ENCODE measurements around the gene CHCHD6.
"Not testable (repeated sequence)": the region's sequence is repeated elsewhere in the genome, so short reads cannot be mapped to it uniquely, and the experiment has no call there.

CHCHD6 gene

DNA sequence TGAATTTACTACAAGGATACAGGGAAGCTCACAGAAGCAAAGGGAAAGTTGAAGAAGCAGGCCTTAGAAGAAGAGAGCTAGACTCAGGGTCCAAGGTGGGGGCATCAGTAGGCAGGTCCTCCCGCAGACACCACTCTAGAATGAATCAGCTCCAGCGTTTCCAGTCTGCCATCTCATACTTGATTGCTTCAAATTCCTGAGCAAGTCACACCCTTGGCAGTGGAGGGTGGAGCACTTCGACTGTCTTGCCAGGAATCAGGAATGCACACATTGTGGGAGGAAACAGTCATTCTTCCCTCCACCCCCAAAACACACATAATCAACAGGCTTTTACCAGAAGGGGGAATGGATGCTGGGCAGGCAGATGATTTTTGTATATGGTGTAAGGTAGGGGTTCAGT is 78.5 kb downstream of the CHCHD6 start:
- H3K4me1 ChIP-seq (ENCODE audit: control insufficient read depth, insufficient read depth, low read length), result peaks cover 43% of the 10 kb centered on the region
- H3K4me3 ChIP-seq (ENCODE audit: insufficient read depth, low read depth, low read length), result no peak overlapping the region
- no peaks in the 10 kb centered on the region for H3K27me3 ChIP-seq (ENCODE audit: control insufficient read depth, insufficient read depth, low read length, poor library complexity, severe bottlenecking)
- 69 to 78% methylated on average over 3 of the region's 3 CpGs for WGBS, 2 experiments
- H3K27ac ChIP-seq (ENCODE audit: insufficient read depth, low read depth, low read length, poor library complexity, severe bottlenecking), result no peak overlapping the region
- H3K9me3 ChIP-seq (ENCODE audit: control insufficient read depth, low read length), result no peaks in the 10 kb centered on the region
- H3K36me3 ChIP-seq (ENCODE audit: control insufficient read depth, insufficient read depth, low read length), result no peaks in the 10 kb centered on the region

DNA sequence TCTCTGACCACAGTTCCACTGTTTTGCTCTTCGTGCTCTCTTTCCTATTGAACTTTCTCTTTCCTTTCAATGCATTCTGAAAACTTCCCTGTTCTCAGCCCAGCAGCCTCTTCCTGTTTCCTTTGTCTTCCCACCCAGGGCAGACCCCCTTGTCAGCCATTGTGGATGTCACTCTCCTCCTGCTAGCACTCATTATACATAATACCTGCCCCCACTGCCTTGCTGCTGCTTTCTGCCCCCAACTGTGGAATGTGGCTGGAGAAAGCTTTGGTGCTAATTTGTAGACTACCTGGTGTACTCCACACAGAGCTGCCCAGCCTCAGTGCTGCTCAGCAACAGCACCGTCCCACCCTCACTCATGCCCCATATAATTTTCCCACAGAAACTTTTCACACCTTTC is 80.2 kb downstream of the CHCHD6 start:
- Histone ChIP-seq H3K27ac (ENCODE audit: insufficient read depth, low read depth, low read length, poor library complexity, severe bottlenecking) (peak overlapping the region; percentile 38), H3K9me3 (ENCODE audit: control insufficient read depth, low read length) (no peaks in the 10 kb centered on the region), H3K27me3 (ENCODE audit: control insufficient read depth, insufficient read depth, low read length, poor library complexity, severe bottlenecking) (no peaks in the 10 kb centered on the region), H3K4me1 (ENCODE audit: control insufficient read depth, insufficient read depth, low read length) (peaks cover 38% of the 10 kb centered on the region), H3K4me3 (ENCODE audit: insufficient read depth, low read depth, low read length) (no peak overlapping the region), H3K36me3 (ENCODE audit: control insufficient read depth, insufficient read depth, low read length) (no peaks in the 10 kb centered on the region)
- WGBS, 2 experiments, result 9 to 11% methylated on average over 2 of the region's 2 CpGs

DNA sequence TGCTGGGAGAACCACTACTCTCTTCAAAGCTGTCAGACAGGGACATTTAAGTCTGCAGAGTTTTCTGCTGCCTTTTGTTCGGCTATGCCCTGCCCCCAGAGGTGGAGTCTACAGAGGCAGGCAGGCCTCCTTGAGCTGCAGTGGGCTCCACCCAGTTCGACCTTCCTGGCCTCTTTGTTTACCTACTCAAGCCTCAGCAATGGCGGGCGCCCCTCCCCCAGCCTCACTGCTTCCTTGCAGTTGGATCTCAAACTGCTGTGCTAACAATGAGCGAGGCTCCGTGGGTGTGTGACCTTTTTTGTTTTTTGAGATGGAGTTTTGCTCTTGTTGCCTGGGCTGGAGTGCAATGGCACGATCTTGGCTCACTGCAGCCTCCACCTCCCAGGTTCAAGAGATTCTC is 87.3 kb downstream of the CHCHD6 start:
- not testable (repeated sequence) for H3K4me1 ChIP-seq (ENCODE audit: control insufficient read depth, insufficient read depth, low read length); H3K36me3 ChIP-seq (ENCODE audit: control insufficient read depth, insufficient read depth, low read length); H3K27ac ChIP-seq (ENCODE audit: insufficient read depth, low read depth, low read length, poor library complexity, severe bottlenecking); H3K27me3 ChIP-seq (ENCODE audit: control insufficient read depth, insufficient read depth, low read length, poor library complexity, severe bottlenecking); H3K9me3 ChIP-seq (ENCODE audit: control insufficient read depth, low read length); H3K4me3 ChIP-seq (ENCODE audit: insufficient read depth, low read depth, low read length)
- 82 to 87% methylated on average over 7 of the region's 7 CpGs for WGBS, 2 experiments

DNA sequence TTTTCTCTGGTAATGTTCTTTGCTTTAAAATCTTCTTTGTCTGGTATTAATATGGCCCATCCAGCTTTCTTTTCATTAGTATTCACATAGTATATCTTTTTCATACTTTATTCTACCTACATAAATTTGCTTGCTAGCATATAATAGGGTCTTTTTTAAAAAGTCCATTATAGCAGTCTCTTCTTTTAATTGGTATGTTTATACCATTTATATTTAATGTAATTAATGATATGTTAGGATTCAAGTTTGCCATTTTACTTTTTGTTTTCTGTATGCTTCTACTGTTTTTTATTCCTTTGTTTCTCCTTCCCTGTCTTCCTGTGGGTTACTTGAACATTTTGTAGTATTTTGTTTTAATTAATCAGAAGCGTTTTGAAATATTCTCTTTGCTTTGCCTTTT is 89.0 kb downstream of the CHCHD6 start:
- no peaks in the 10 kb centered on the region for H3K27me3 ChIP-seq (ENCODE audit: control insufficient read depth, insufficient read depth, low read length, poor library complexity, severe bottlenecking)
- no peaks in the 10 kb centered on the region for H3K4me1 ChIP-seq (ENCODE audit: control insufficient read depth, insufficient read depth, low read length)
- no peak overlapping the region for H3K4me3 ChIP-seq (ENCODE audit: insufficient read depth, low read depth, low read length)
- no CpG with 5 or more reads among the region's 1 CpG for WGBS, 2 experiments
- H3K27ac ChIP-seq (ENCODE audit: insufficient read depth, low read depth, low read length, poor library complexity, severe bottlenecking), result no peak overlapping the region
- H3K9me3 ChIP-seq (ENCODE audit: control insufficient read depth, low read length), result peaks cover 3% of the 10 kb centered on the region
- H3K36me3 ChIP-seq (ENCODE audit: control insufficient read depth, insufficient read depth, low read length), result no peaks in the 10 kb centered on the region

DNA sequence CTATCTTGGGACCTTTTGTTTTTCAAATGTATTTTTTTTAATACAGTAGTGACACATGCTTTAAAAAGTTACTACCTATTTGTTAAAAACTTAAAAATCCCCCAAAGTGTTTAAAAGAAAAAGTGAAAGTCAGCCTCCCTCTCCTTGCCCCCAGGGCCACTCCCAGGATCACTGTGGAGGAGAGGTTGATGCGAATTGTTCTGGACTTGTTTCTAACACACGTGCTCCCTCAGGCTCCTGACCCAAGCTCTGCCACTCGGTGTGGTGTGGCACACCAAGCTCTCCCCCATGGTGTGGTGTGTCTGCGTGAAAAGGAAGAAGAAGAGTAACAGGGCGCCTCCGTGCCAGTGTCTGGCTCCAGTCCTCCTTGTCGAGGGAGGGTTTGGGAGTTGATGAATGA is 93.5 kb downstream of the CHCHD6 start:
- peaks cover 3% of the 10 kb centered on the region for H3K9me3 ChIP-seq (ENCODE audit: control insufficient read depth, low read length)

DNA sequence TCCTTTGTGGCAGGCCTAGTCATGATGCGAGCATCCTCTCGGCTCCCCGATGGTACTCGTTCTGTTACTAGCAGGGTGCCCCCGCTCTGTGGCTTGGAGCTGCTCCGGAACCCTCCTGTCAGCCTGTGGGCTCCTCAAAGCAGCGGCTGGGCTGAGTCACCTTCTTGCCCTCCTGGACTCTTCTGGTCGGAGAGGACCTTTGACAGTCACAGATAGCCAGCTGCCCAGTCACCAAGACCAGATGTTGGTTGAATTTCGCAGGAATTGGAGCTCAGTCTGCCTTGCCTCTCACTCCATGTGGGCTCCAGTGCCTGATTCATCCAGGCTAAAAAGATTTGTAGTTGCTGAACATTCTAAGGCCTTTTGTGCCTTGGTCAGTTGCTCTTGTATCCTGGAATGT is 94.5 kb downstream of the CHCHD6 start:
- no peaks in the 10 kb centered on the region for H3K9me3 ChIP-seq (ENCODE audit: control insufficient read depth, low read length)
- WGBS, 2 experiments, result 91 to 93% methylated on average over 9 of the region's 9 CpGs

More for the DNA sequence above, 93.5 kb downstream of the CHCHD6 start:
- H3K27me3 ChIP-seq (ENCODE audit: control insufficient read depth, insufficient read depth, low read length, poor library complexity, severe bottlenecking), result no peaks in the 10 kb centered on the region
- H3K27ac ChIP-seq (ENCODE audit: insufficient read depth, low read depth, low read length, poor library complexity, severe bottlenecking), result no peak overlapping the region
- H3K4me1 ChIP-seq (ENCODE audit: control insufficient read depth, insufficient read depth, low read length), result no peaks in the 10 kb centered on the region
- no peak overlapping the region for H3K4me3 ChIP-seq (ENCODE audit: insufficient read depth, low read depth, low read length)
- 91 to 93% methylated on average over 7 of the region's 7 CpGs for WGBS, 2 experiments
- no peaks in the 10 kb centered on the region for H3K36me3 ChIP-seq (ENCODE audit: control insufficient read depth, insufficient read depth, low read length)

DNA sequence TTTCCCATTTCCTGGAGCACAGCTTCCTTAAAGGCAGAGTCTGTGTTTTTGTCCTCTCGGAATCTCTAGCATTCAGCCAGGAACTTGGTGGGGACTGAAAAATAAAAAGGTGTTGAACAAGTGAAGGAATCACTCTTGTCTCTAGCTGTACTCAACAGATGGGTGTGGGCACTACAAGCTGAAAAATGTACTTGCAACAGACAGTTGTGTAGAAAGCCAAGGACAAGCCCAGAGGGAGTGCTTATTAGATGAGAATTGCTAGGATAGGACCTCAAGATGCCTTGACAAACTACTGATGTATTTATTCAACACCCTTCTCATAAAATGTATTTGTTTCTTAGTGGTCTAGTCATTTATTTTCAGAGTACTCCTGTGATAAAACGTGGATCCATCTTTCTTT is 95.1 kb downstream of the CHCHD6 start:
- WGBS, 2 experiments, result 93 to 96% methylated on average over 2 of the region's 2 CpGs
- no peaks in the 10 kb centered on the region for H3K27me3 ChIP-seq (ENCODE audit: control insufficient read depth, insufficient read depth, low read length, poor library complexity, severe bottlenecking)
- no peak overlapping the region for H3K27ac ChIP-seq (ENCODE audit: insufficient read depth, low read depth, low read length, poor library complexity, severe bottlenecking)
- no peaks in the 10 kb centered on the region for H3K4me1 ChIP-seq (ENCODE audit: control insufficient read depth, insufficient read depth, low read length)
- H3K36me3 ChIP-seq (ENCODE audit: control insufficient read depth, insufficient read depth, low read length), result no peaks in the 10 kb centered on the region
- H3K9me3 ChIP-seq (ENCODE audit: control insufficient read depth, low read length), result no peaks in the 10 kb centered on the region
- H3K4me3 ChIP-seq (ENCODE audit: insufficient read depth, low read depth, low read length), result no peak overlapping the region

More for the DNA sequence above, 94.5 kb downstream of the CHCHD6 start:
- no peaks in the 10 kb centered on the region for H3K27me3 ChIP-seq (ENCODE audit: control insufficient read depth, insufficient read depth, low read length, poor library complexity, severe bottlenecking)
- no peak overlapping the region for H3K27ac ChIP-seq (ENCODE audit: insufficient read depth, low read depth, low read length, poor library complexity, severe bottlenecking)
- H3K36me3 ChIP-seq (ENCODE audit: control insufficient read depth, insufficient read depth, low read length), result no peaks in the 10 kb centered on the region
- H3K4me1 ChIP-seq (ENCODE audit: control insufficient read depth, insufficient read depth, low read length), result no peaks in the 10 kb centered on the region
- no peak overlapping the region for H3K4me3 ChIP-seq (ENCODE audit: insufficient read depth, low read depth, low read length)

DNA sequence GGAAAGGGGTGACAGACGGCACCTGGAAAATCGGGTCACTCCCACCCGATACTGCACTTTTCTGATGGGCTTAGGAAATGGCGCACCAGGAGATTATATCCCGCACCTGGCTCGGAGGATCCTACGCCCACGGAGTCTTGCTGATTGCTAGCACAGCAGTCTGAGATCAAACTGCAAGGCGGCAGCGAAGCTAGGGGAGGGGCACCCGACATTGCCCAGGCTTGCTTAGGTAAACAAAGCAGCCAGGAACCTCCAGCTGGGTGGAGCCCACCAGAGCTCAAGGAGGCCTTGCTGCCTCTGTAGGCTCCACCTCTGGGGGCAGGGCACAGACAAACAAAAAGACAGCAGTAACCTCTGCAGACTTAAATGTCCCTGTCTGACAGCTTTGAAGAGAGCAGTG is 97.3 kb downstream of the CHCHD6 start:
- H3K27me3 ChIP-seq (ENCODE audit: control insufficient read depth, insufficient read depth, low read length, poor library complexity, severe bottlenecking); H3K27ac ChIP-seq (ENCODE audit: insufficient read depth, low read depth, low read length, poor library complexity, severe bottlenecking); H3K36me3 ChIP-seq (ENCODE audit: control insufficient read depth, insufficient read depth, low read length); H3K9me3 ChIP-seq (ENCODE audit: control insufficient read depth, low read length); H3K4me3 ChIP-seq (ENCODE audit: insufficient read depth, low read depth, low read length); H3K4me1 ChIP-seq (ENCODE audit: control insufficient read depth, insufficient read depth, low read length): not testable (repeated sequence)
- WGBS, 2 experiments, result 97 to 98% methylated on average over 11 of the region's 11 CpGs

DNA sequence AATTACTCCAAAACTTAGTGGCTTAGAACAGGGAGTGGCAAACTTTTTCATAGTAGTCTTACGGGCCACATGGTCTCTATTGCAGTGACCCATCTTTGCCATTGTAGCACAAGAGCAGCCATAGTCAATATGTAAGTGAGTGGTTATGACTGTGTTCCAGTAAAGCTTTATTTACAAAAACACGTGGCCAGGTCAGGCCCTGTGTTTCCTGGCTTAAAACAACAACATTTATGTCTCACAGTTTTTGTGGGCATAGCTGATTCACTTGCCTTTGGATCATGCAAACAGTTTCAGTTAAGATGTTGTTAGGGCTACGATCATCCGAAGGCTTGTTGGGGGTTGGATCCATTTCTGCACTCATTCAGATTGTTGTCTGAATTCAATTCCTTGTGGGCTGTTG is 103.8 kb downstream of the CHCHD6 start:
- Histone ChIP-seq H3K9me3 (ENCODE audit: control insufficient read depth, low read length) (no peaks in the 10 kb centered on the region), H3K27me3 (ENCODE audit: control insufficient read depth, insufficient read depth, low read length, poor library complexity, severe bottlenecking) (no peaks in the 10 kb centered on the region), H3K4me3 (ENCODE audit: insufficient read depth, low read depth, low read length) (no peak overlapping the region), H3K4me1 (ENCODE audit: control insufficient read depth, insufficient read depth, low read length) (no peaks in the 10 kb centered on the region), H3K36me3 (ENCODE audit: control insufficient read depth, insufficient read depth, low read length) (no peaks in the 10 kb centered on the region), H3K27ac (ENCODE audit: insufficient read depth, low read depth, low read length, poor library complexity, severe bottlenecking) (no peak overlapping the region)
- WGBS, 2 experiments, result 96 to 98% methylated on average over 4 of the region's 4 CpGs

DNA sequence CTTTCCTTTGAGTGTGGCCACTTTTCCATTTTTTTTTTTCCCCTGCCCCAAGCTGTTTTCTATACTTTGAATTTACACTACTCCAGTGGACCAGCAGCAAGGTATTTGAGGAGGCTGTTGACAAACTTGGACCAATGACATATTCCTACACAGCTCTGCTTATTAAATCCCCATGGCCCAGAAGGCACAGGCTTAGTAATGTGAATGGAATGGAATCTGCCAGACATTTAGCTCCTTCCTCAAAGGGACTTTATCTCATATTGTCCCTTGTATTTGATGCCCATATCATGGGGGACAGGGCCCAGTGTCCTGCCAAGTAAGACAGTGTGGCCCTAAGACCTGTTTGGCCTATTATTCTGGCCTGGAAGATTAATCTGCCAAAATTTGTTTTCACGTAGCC is 107.5 kb downstream of the CHCHD6 start:
- Histone ChIP-seq H3K27me3 (ENCODE audit: control insufficient read depth, insufficient read depth, low read length, poor library complexity, severe bottlenecking) (no peaks in the 10 kb centered on the region), H3K4me1 (ENCODE audit: control insufficient read depth, insufficient read depth, low read length) (no peaks in the 10 kb centered on the region), H3K9me3 (ENCODE audit: control insufficient read depth, low read length) (no peaks in the 10 kb centered on the region), H3K4me3 (ENCODE audit: insufficient read depth, low read depth, low read length) (no peak overlapping the region), H3K27ac (ENCODE audit: insufficient read depth, low read depth, low read length, poor library complexity, severe bottlenecking) (no peak overlapping the region), H3K36me3 (ENCODE audit: control insufficient read depth, insufficient read depth, low read length) (no peaks in the 10 kb centered on the region)
- 94 to 100% methylated on average over 1 of the region's 1 CpG for WGBS, 2 experiments

DNA sequence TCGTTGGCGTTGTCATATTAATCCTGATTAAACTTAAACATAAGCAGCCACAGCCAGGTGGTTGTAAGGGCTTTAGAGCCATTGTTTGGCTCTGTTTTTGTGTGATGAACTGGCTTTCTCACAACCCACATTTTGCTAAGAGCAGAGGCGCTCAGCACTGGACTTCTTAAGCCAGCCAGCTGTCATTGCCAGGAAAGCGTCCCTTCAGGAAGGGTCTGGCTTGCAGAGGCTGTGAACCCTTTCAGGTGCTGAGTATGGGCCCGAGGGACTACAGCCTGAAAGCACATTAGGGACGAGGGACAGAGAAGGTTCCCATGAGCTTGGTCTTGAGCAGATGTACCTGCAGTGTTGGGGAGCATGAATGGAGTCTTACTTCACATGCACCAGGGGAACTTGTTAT is 112.3 kb downstream of the CHCHD6 start:
- Histone ChIP-seq H3K27me3 (ENCODE audit: control insufficient read depth, insufficient read depth, low read length, poor library complexity, severe bottlenecking) (no peaks in the 10 kb centered on the region), H3K4me3 (ENCODE audit: insufficient read depth, low read depth, low read length) (no peak overlapping the region), H3K4me1 (ENCODE audit: control insufficient read depth, insufficient read depth, low read length) (no peaks in the 10 kb centered on the region), H3K9me3 (ENCODE audit: control insufficient read depth, low read length) (no peaks in the 10 kb centered on the region), H3K27ac (ENCODE audit: insufficient read depth, low read depth, low read length, poor library complexity, severe bottlenecking) (no peak overlapping the region), H3K36me3 (ENCODE audit: control insufficient read depth, insufficient read depth, low read length) (no peaks in the 10 kb centered on the region)
- WGBS, 2 experiments, result 76 to 77% methylated on average over 6 of the region's 6 CpGs

Measured in ectodermal cell (in vitro differentiated cells).